Activated naive CD4-positive, alpha-beta T cell treated with anti-CD3 and anti-CD28 coated beads, Interleukin-2, amount 10 ng/mL, durations not matched to agents 7 days and 5 days (primary cell): ENCODE measurements around the gene HUS1B.

Experiments used
- CTCF ChIA-PET: fragments of 350-600 bp; sonication (Branson Sonifier 250); formaldehyde crosslinking; loops from one replicate; lab custom pipeline; 2021; ENCODE audit warnings: antibody characterized with exemption; lab: Charles Lee
- DNase-seq: peaks from one replicate; pipeline ENCODE4 v3.0.0-alpha.2; 2020
- H3K27ac Mint-ChIP-seq: one replicate; pipeline ENCODE4 v1.8.0; 2021; ENCODE audit warnings: mild to moderate bottlenecking, moderate library complexity, mixed read lengths
- H3K27me3 Mint-ChIP-seq: one replicate; pipeline ENCODE4 v1.8.0; 2021; ENCODE audit warnings: mild to moderate bottlenecking, mixed read lengths
- H3K36me3 Mint-ChIP-seq: one replicate; pipeline ENCODE4 v1.8.0; 2021; ENCODE audit warnings: mixed read lengths
- H3K4me1 Mint-ChIP-seq: one replicate; pipeline ENCODE4 v1.8.0; 2021; ENCODE audit warnings: mixed read lengths
- H3K4me3 Mint-ChIP-seq: one replicate; pipeline ENCODE4 v1.8.0; 2021; ENCODE audit warnings: mild to moderate bottlenecking, moderate library complexity, mixed read lengths
- H3K9me3 Mint-ChIP-seq: one replicate; pipeline ENCODE4 v1.8.0; 2021; ENCODE audit warnings: mixed read lengths

Gene HUS1B

GRCh38 chr6:624979-625378 lies 31.9 kb downstream of the HUS1B start:
- no peaks in the 10 kb centered on the region for H3K27me3 Mint-ChIP-seq
- DNase-seq, result no peak
- H3K36me3 Mint-ChIP-seq, result peaks cover 25% of the 10 kb centered on the region
- no peaks in the 10 kb centered on the region for H3K9me3 Mint-ChIP-seq
- H3K27ac Mint-ChIP-seq, result no peak overlapping the region
- CTCF ChIA-PET, result no interaction called here
- H3K4me3 Mint-ChIP-seq, result no peak overlapping the region
- H3K4me1 Mint-ChIP-seq, result peaks cover 23% of the 10 kb centered on the region

- Mint-ChIP-seq H3K36me3 (peaks cover 26% of the 10 kb centered on the region), H3K9me3 (no peaks in the 10 kb centered on the region), H3K4me3 (no peak overlapping the region), H3K27ac (no peak overlapping the region), H3K4me1 (peaks cover 6% of the 10 kb centered on the region), H3K27me3 (no peaks in the 10 kb centered on the region)
- no peak for DNase-seq
- CTCF ChIA-PET, result interaction anchor here (1.0 kb wide), 1 partner anchor 100 kb away, joined by 3 read pairs; no protein-coding TSS in a partner anchor
Measured at GRCh38 chr6:622462-622861, 34.4 kb downstream of the HUS1B start.

DNA sequence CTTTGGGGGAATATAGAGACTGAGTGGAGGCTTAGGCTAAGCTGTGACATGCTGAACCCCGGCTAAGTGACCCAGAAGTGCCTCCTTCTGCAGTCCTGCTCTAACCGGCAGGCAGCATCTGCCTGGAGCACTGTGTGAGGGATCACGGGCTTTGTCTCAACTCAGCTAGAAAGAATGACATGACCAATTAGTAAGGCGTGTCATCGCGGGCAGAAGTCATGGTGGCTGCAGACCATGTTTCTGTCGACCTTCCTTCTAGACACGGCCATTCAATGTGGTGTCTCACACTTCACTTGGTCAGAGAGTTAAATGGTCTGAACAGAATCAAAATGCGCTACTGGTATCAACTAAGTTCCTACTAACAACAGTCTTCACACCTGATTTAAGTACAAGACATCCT lies 35.0 kb downstream of the HUS1B start:
- Mint-ChIP-seq H3K4me3 (no peak overlapping the region), H3K9me3 (no peaks in the 10 kb centered on the region), H3K27me3 (no peaks in the 10 kb centered on the region), H3K36me3 (peaks cover 22% of the 10 kb centered on the region), H3K27ac (no peak overlapping the region), H3K4me1 (peaks cover under 1% of the 10 kb centered on the region)
- CTCF ChIA-PET, result interaction anchor here (1.0 kb wide), 1 partner anchor 100 kb away, joined by 3 read pairs; no protein-coding TSS in a partner anchor
- DNase-seq, result no peak

GRCh38 chr6:620950-621349 lies 36.0 kb downstream of the HUS1B start:
- H3K36me3 Mint-ChIP-seq, result peaks cover 23% of the 10 kb centered on the region
- H3K9me3 Mint-ChIP-seq, result no peaks in the 10 kb centered on the region
- H3K27ac Mint-ChIP-seq, result no peak overlapping the region
- H3K4me1 Mint-ChIP-seq, result no peaks in the 10 kb centered on the region
- H3K27me3 Mint-ChIP-seq, result no peaks in the 10 kb centered on the region
- no peak overlapping the region for H3K4me3 Mint-ChIP-seq
- DNase-seq, result no peak
- CTCF ChIA-PET, result no interaction called here

DNA sequence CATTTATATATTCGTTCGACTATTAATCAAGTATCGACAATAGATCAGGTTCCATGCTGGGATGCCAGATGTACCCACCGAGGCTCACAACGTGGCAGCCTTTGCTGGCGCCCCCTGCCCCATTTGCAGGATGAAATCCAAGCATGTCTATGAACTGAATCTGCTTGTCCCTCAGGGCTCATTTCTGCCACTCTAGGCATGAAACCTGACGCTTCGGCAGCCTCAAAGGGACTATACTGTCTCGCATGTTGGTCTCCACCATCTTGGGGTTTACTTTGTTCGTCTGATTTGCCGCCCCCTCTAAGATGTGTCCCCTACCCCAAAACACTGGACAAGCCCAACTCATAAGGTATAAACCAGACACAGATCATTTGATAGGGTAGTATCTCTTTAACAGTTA lies 36.7 kb downstream of the HUS1B start:
- Mint-ChIP-seq H3K4me3 (no peak overlapping the region), H3K27me3 (no peaks in the 10 kb centered on the region), H3K9me3 (no peaks in the 10 kb centered on the region), H3K27ac (no peak overlapping the region), H3K4me1 (no peaks in the 10 kb centered on the region), H3K36me3 (peaks cover 30% of the 10 kb centered on the region)
- CTCF ChIA-PET, result no interaction called here
- no peak for DNase-seq

DNA sequence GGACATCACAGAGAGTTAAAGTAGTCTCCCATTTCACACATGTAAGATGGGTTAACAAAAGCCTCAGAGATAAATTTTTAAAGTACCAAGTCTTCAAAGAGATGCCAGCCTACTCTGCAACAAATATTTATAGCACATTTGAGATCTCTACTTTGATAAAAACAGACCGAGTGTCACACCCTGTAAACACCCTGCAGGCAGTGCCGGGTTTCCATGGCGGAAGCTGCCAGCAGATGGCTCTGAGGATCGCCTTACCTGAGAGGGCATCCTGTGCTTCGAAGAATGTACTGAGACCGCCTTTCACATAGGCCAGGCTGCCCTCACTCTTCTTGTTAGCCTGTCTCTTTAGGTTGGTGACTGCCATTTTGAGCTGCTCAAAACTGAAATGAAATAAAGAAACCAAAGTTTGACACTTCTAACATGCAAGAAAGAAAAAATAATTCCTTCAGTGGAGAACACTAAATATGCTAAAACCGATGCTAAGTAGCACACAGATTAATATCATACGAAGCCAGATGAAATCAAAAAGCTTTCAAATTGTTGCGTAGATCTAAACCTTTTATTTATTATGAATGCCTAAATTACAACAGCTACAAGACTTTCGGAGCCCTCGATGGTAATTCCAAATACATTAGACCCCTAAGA lies 39.3 kb downstream of the HUS1B start:
- Mint-ChIP-seq H3K4me1 (no peaks in the 10 kb centered on the region), H3K36me3 (peaks cover 30% of the 10 kb centered on the region), H3K4me3 (no peak overlapping the region), H3K27ac (no peak overlapping the region), H3K27me3 (no peaks in the 10 kb centered on the region), H3K9me3 (no peaks in the 10 kb centered on the region)
- CTCF ChIA-PET, result interaction anchor here (1.7 kb wide), 1 partner anchor 25 kb away, joined by 5 read pairs; no protein-coding TSS in a partner anchor
- no peak for DNase-seq

- Mint-ChIP-seq H3K9me3 (no peaks in the 10 kb centered on the region), H3K4me3 (no peak overlapping the region), H3K4me1 (peaks cover 5% of the 10 kb centered on the region), H3K36me3 (peaks cover 38% of the 10 kb centered on the region), H3K27ac (no peak overlapping the region), H3K27me3 (no peaks in the 10 kb centered on the region)
- DNase-seq, result no peak
- CTCF ChIA-PET, result interaction anchor here (0.7 to 0.8 kb wide), 2 partner anchors 56 to 88 kb away, joined by 3 to 4 read pairs; no protein-coding TSS in a partner anchor
Measured at GRCh38 chr6:613981-614380, 42.9 kb downstream of the HUS1B start.

DNA sequence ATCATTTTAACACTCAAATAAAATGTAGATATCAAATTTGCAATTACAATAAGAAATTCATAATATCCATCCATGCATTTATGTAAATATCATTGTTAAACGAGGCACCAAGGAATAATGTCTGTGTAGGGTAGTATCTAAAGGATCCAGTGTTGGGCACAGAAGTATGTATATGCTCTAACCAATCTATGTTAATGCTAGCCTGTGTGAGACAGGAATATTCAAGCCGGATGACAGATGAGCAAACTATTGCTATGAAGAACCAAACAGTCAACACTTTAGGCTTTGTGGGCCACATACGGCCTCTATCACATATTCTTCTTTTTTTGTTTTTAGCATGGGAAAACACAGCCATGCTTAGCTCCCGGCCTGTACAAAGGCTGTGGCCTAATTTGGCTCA lies 45.0 kb downstream of the HUS1B start:
- CTCF ChIA-PET, result no interaction called here
- no peaks in the 10 kb centered on the region for H3K9me3 Mint-ChIP-seq

GRCh38 chr6:610882-611281 lies 46.0 kb downstream of the HUS1B start:
- peak overlapping the region; percentile 9 for H3K27ac Mint-ChIP-seq
- H3K36me3 Mint-ChIP-seq, result peaks cover 46% of the 10 kb centered on the region
- no peak for DNase-seq
- H3K27me3 Mint-ChIP-seq, result no peaks in the 10 kb centered on the region
- H3K4me1 Mint-ChIP-seq, result peaks cover 5% of the 10 kb centered on the region
- CTCF ChIA-PET, result no interaction called here
- no peak overlapping the region for H3K4me3 Mint-ChIP-seq
- no peaks in the 10 kb centered on the region for H3K9me3 Mint-ChIP-seq

More for the DNA sequence above, 45.0 kb downstream of the HUS1B start:
- Mint-ChIP-seq H3K27me3 (no peaks in the 10 kb centered on the region), H3K4me1 (peaks cover 5% of the 10 kb centered on the region), H3K36me3 (peaks cover 40% of the 10 kb centered on the region), H3K27ac (no peak overlapping the region), H3K4me3 (no peak overlapping the region)
- DNase-seq, result no peak

- H3K4me1 Mint-ChIP-seq, result peaks cover 5% of the 10 kb centered on the region
- H3K27ac Mint-ChIP-seq, result no peak overlapping the region
- no peaks in the 10 kb centered on the region for H3K9me3 Mint-ChIP-seq
- no peak for DNase-seq
- H3K4me3 Mint-ChIP-seq, result no peak overlapping the region
- CTCF ChIA-PET, result no interaction called here
- peaks cover 41% of the 10 kb centered on the region for H3K36me3 Mint-ChIP-seq
- no peaks in the 10 kb centered on the region for H3K27me3 Mint-ChIP-seq
Measured at GRCh38 chr6:609905-610304, 47.0 kb downstream of the HUS1B start.

DNA sequence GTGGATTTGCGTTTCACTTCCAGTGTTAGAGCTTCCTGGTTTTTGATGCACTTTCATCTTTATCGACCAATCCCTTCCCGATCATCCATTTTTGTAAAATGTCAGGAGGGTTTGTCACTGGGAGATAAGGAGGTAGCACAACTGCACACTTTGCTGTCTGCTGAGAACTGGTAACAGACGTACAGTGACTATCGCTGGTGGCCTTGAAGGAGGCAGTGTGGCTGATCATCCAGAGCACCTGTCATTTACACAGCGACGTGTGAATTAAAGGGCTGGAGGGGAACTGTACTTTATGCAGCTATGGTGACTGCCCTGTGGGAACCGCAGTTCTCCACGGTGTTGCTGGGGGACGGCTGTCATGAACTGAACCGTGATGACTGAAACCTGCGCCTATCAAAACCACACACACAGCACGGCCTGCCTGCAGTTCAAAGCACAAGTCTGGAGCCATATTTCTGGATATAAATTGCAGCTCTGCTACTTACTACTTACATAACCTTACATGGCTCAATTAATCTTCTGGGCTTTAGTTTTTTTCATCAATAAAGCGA lies 50.0 kb downstream of the HUS1B start:
- H3K4me3 Mint-ChIP-seq, result no peak overlapping the region
- H3K27ac Mint-ChIP-seq, result no peak overlapping the region
- peaks cover 34% of the 10 kb centered on the region for H3K36me3 Mint-ChIP-seq
- H3K27me3 Mint-ChIP-seq, result no peaks in the 10 kb centered on the region
- DNase-seq, result no peak
- H3K4me1 Mint-ChIP-seq, result peaks cover 5% of the 10 kb centered on the region
- CTCF ChIA-PET, result no interaction called here
- H3K9me3 Mint-ChIP-seq, result no peaks in the 10 kb centered on the region
